HG02571 (cell line): ENCODE data around the gene GALNT13.

Experiments
- ATAC-seq: cut with Tn5 transposase; IDR thresholded peaks from one replicate; pipeline ENCODE4 v1.9.1; 2021; ENCODE audit warnings: mild to moderate bottlenecking, moderate library complexity; ENCODE audit not compliant: unreplicated experiment

Gene GALNT13

GRCh38 chr2:153940511-153940910 is 68.8 kb downstream of the GALNT13 start:
- ATAC-seq: no peak

- ATAC-seq: no peak
Observed at GRCh38 chr2:153944800-153945199, 73.1 kb downstream of the GALNT13 start.

- no peak for ATAC-seq
Observed at GRCh38 chr2:153946036-153946435, 74.3 kb downstream of the GALNT13 start.

GRCh38 chr2:153953761-153954160 is 82.0 kb downstream of the GALNT13 start:
- ATAC-seq: no peak

- no peak for ATAC-seq
Observed at GRCh38 chr2:153963256-153963655, 91.5 kb downstream of the GALNT13 start.

GRCh38 chr2:153967248-153967973 is 95.7 kb downstream of the GALNT13 start:
- no peak for ATAC-seq

- no peak for ATAC-seq
Observed at GRCh38 chr2:153971250-153971649, 99.5 kb downstream of the GALNT13 start.

GRCh38 chr2:153971855-153972254 is 100.1 kb downstream of the GALNT13 start:
- no peak for ATAC-seq

GRCh38 chr2:153972412-153972811 is 100.7 kb downstream of the GALNT13 start:
- ATAC-seq: no peak

GRCh38 chr2:153986488-153987229 is 114.9 kb downstream of the GALNT13 start:
- ATAC-seq: no peak

- no peak for ATAC-seq
Observed at GRCh38 chr2:153990771-153991170, 119.0 kb downstream of the GALNT13 start.

GRCh38 chr2:154013514-154013913 is 141.8 kb downstream of the GALNT13 start:
- ATAC-seq: no peak

- no peak for ATAC-seq
Observed at GRCh38 chr2:154015233-154015632, 143.5 kb downstream of the GALNT13 start.

GRCh38 chr2:154029504-154029903 is 157.8 kb downstream of the GALNT13 start:
- ATAC-seq: no peak

- no peak for ATAC-seq
Observed at GRCh38 chr2:154032220-154032619, 160.5 kb downstream of the GALNT13 start.

- ATAC-seq: no peak
Observed at GRCh38 chr2:154046493-154046892, 174.8 kb downstream of the GALNT13 start.

GRCh38 chr2:154048905-154049304 is 177.2 kb downstream of the GALNT13 start:
- no peak for ATAC-seq

GRCh38 chr2:154049561-154049960 is 177.8 kb downstream of the GALNT13 start:
- no peak for ATAC-seq

GRCh38 chr2:154067124-154067523 is 195.4 kb downstream of the GALNT13 start:
- no peak for ATAC-seq

GRCh38 chr2:154078926-154079325 is 207.2 kb downstream of the GALNT13 start:
- ATAC-seq: no peak

- ATAC-seq: no peak
Observed at GRCh38 chr2:154092571-154092970, 220.8 kb downstream of the GALNT13 start.

- no peak for ATAC-seq
Observed at GRCh38 chr2:154093856-154094255, 222.1 kb downstream of the GALNT13 start.
